WTC11 (cell line): Measurements from ENCODE around the gene SAMD9L. TPM values are rescaled to one million over a fixed set of nuclear protein-coding genes. Genes with fewer than 3 reads are reported as not detected.

Experiments used
- ATAC-seq: fragments of 200-7000 bp; cut with Tn5 transposase; 2 replicates; pipeline ENCODE4 v1.10.0; 2021; ENCODE audit warnings: mild to moderate bottlenecking, moderate library complexity
- CTCF ChIA-PET: fragments of 300-600 bp; sonication (Branson Sonifier 250); formaldehyde crosslinking; loops from one replicate; lab custom pipeline; 2021; ENCODE audit warnings: antibody characterized with exemption; lab: Charles Lee
- POLR2A ChIA-PET: fragments of 350-600 bp; sonication (Branson Sonifier 250); formaldehyde crosslinking; loops from one replicate; lab custom pipeline; 2021; ENCODE audit warnings: antibody characterized with exemption; lab: Charles Lee
- DNase-seq: peaks from one replicate; pipeline ENCODE4 v3.0.0; 2021; ENCODE audit warnings: low spot score
- H3K27ac Mint-ChIP-seq: 2 replicates; pipeline ENCODE4 v1.8.0; 2021; ENCODE audit warnings: mixed read lengths
- H3K27me3 Mint-ChIP-seq: 2 replicates; pipeline ENCODE4 v1.8.0; 2021; ENCODE audit warnings: low read depth, mild to moderate bottlenecking, moderate library complexity, mixed read lengths
- H3K36me3 Mint-ChIP-seq: 2 replicates; pipeline ENCODE4 v1.8.0; 2021; ENCODE audit warnings: mixed read lengths
- H3K4me1 Mint-ChIP-seq: 2 replicates; pipeline ENCODE4 v1.8.0; 2022; ENCODE audit warnings: mixed read lengths
- H3K4me3 Mint-ChIP-seq: 2 replicates; pipeline ENCODE4 v1.8.0; 2021; ENCODE audit warnings: mild to moderate bottlenecking, moderate library complexity, mixed read lengths
- H3K9me3 Mint-ChIP-seq: 2 replicates; pipeline ENCODE4 v1.8.0; 2021; ENCODE audit warnings: mixed read lengths
- CBFB ChIP-seq: sonication (generic); formaldehyde crosslinking; IDR thresholded peaks from 2 replicates; pipeline ENCODE4 v1.8.1; 2022; ENCODE audit warnings: mild to moderate bottlenecking, low read depth, missing genetic modification reagents
- FOXJ3 ChIP-seq: sonication (generic); formaldehyde crosslinking; IDR thresholded peaks from 2 replicates; pipeline ENCODE4 v1.9.0; 2021; ENCODE audit warnings: missing genetic modification reagents, mild to moderate bottlenecking, borderline replicate concordance
- MYBL2 ChIP-seq: sonication (generic); formaldehyde crosslinking; IDR thresholded peaks from 2 replicates; pipeline ENCODE4 v1.8.1; 2023; ENCODE audit warnings: mild to moderate bottlenecking, moderate library complexity, missing genetic modification reagents
- NFATC4 ChIP-seq: fragments of 250-450 bp; sonication (Bioruptor Pico); IDR thresholded peaks from 2 replicates; pipeline ENCODE4 v1.9.0; 2021; ENCODE audit warnings: mild to moderate bottlenecking
- NFYB ChIP-seq: sonication (generic); formaldehyde crosslinking; conservative IDR thresholded peaks from 2 replicates; pipeline ENCODE4 v1.8.0; 2022; ENCODE audit warnings: low read depth, missing genetic modification reagents
- OVOL2 ChIP-seq: fragments of 250-450 bp; sonication (Bioruptor Pico); IDR thresholded peaks from 2 replicates; pipeline ENCODE4 v1.9.0; 2021; ENCODE audit warnings: mild to moderate bottlenecking, borderline replicate concordance
- PRRX2 ChIP-seq: fragments of 250-450 bp; sonication (Bioruptor Pico); IDR thresholded peaks from 2 replicates; pipeline ENCODE4 v1.8.0; 2021; ENCODE audit warnings: mild to moderate bottlenecking
- ZNF138 ChIP-seq: sonication (generic); formaldehyde crosslinking; conservative IDR thresholded peaks from 2 replicates; pipeline ENCODE4 v1.8.1; 2022; ENCODE audit warnings: mild to moderate bottlenecking, moderate library complexity, missing genetic modification reagents
- ZNF219 ChIP-seq: sonication (generic); formaldehyde crosslinking; IDR thresholded peaks from 2 replicates; pipeline ENCODE4 v1.8.0; 2023; ENCODE audit warnings: missing genetic modification reagents, mild to moderate bottlenecking, borderline replicate concordance
- ZNF423 ChIP-seq: fragments of 250-450 bp; sonication (Bioruptor Pico); IDR thresholded peaks from 2 replicates; pipeline ENCODE4 v2.1.2; 2022; ENCODE audit warnings: mild to moderate bottlenecking, moderate library complexity
- total RNA-seq: library from RNA; stranded (reverse); gene quantifications from 3 replicates; pipeline ENCODE4 v1.2.3, GENCODE V29; 2021
- TF ChIP-seq, protein P1 (sequence below): sonication (generic); formaldehyde crosslinking; IDR thresholded peaks from 2 replicates; pipeline ENCODE4 v1.8.1; 2022; ENCODE audit warnings: missing genetic modification reagents, borderline replicate concordance
- TF ChIP-seq, protein P2 (sequence below): sonication (generic); formaldehyde crosslinking; IDR thresholded peaks from 2 replicates; pipeline ENCODE4 v1.8.0; 2023; ENCODE audit warnings: missing genetic modification reagents, mild to moderate bottlenecking, borderline replicate concordance
- TF ChIP-seq, protein P3 (sequence below): sonication (generic); formaldehyde crosslinking; IDR thresholded peaks from 2 replicates; pipeline ENCODE4 v1.8.1; 2023; ENCODE audit warnings: mild to moderate bottlenecking, missing genetic modification reagents, moderate library complexity
- TF ChIP-seq, protein P4 (sequence below): sonication (generic); formaldehyde crosslinking; IDR thresholded peaks from 2 replicates; pipeline ENCODE4 v1.8.0; 2022; ENCODE audit warnings: missing genetic modification reagents
- TF ChIP-seq, protein P5 (sequence below): fragments of 250-450 bp; sonication (Bioruptor Pico); IDR thresholded peaks from 2 replicates; pipeline ENCODE4 v1.9.0; 2021; ENCODE audit warnings: mild to moderate bottlenecking

Gene SAMD9L
- total RNA-seq, 1 experiment from 2014 or later: 0.15 TPM

DNA sequence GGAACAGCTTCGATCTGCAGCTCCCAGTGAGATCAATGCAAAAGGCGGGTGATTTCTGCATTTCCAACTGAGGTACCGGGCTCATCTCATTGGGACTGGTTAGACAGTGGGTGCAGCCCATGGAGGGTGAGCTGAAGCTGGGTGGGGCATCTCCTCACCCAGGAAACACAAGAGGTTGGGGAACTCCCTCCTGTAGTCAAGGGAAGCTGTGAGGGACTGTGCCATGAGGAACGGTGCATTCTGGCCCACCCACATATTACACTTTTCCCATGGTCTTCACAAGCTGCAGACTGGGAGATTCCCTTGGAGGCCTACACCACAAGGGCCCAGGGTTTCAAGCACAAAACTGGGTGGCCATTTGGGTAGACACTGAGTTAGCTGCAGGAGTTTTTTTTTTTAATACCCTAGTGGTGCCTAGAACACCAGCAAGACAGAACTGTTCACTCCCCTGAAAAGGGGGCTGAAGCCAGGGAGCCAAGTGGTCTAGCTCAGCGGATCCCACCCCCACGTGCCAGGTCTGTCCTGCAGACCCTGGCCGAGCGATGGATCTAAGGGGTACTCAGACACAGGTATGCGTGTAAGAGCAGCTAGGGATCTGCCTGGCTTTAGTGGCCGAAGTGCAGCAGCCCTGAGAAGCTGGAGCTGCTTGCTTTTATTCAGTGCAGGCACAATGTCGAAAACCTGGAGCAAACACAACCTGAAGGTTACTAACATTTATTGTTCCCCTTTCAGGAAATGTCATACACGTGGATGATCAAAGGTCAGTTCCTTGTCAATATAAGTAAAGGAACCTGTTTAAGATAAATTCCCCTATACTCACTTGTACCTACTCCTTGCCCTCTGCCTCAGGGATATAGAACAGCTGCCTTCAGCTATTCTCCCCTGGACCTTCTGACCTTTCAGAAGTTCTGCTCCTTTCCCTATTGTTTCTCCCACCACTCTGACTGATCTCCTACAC is 27.3 kb downstream of the SAMD9L start:
- ChIA-PET CTCF (no interaction called here), POLR2A (no interaction called here)
- Mint-ChIP-seq H3K4me3 (no peak overlapping the region), H3K27me3 (peaks cover 9% of the 10 kb centered on the region), H3K27ac (no peak overlapping the region), H3K4me1 (peaks cover 7% of the 10 kb centered on the region; the same call in 1 of the 2 replicates), H3K36me3 (no peaks in the 10 kb centered on the region; the same call in 1 of the 2 replicates), H3K9me3 (peaks cover 42% of the 10 kb centered on the region)
- DNase-seq (no peak), ATAC-seq (no peak)
- TF ChIP-seq, protein P1, sequence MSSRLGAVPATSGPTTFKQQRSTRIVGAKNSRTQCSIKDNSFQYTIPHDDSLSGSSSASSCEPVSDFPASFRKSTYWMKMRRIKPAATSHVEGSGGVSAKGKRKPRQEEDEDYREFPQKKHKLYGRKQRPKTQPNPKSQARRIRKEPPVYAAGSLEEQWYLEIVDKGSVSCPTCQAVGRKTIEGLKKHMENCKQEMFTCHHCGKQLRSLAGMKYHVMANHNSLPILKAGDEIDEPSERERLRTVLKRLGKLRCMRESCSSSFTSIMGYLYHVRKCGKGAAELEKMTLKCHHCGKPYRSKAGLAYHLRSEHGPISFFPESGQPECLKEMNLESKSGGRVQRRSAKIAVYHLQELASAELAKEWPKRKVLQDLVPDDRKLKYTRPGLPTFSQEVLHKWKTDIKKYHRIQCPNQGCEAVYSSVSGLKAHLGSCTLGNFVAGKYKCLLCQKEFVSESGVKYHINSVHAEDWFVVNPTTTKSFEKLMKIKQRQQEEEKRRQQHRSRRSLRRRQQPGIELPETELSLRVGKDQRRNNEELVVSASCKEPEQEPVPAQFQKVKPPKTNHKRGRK (CRISPR knock-in tag): no peak
- TF ChIP-seq ZNF219 (CRISPR knock-in tag): no peak
- no peak for TF ChIP-seq CBFB (CRISPR knock-in tag)
- TF ChIP-seq ZNF138 (CRISPR knock-in tag): no peak
- TF ChIP-seq OVOL2 (CRISPR knock-in tag): no peak
- TF ChIP-seq, protein P2, sequence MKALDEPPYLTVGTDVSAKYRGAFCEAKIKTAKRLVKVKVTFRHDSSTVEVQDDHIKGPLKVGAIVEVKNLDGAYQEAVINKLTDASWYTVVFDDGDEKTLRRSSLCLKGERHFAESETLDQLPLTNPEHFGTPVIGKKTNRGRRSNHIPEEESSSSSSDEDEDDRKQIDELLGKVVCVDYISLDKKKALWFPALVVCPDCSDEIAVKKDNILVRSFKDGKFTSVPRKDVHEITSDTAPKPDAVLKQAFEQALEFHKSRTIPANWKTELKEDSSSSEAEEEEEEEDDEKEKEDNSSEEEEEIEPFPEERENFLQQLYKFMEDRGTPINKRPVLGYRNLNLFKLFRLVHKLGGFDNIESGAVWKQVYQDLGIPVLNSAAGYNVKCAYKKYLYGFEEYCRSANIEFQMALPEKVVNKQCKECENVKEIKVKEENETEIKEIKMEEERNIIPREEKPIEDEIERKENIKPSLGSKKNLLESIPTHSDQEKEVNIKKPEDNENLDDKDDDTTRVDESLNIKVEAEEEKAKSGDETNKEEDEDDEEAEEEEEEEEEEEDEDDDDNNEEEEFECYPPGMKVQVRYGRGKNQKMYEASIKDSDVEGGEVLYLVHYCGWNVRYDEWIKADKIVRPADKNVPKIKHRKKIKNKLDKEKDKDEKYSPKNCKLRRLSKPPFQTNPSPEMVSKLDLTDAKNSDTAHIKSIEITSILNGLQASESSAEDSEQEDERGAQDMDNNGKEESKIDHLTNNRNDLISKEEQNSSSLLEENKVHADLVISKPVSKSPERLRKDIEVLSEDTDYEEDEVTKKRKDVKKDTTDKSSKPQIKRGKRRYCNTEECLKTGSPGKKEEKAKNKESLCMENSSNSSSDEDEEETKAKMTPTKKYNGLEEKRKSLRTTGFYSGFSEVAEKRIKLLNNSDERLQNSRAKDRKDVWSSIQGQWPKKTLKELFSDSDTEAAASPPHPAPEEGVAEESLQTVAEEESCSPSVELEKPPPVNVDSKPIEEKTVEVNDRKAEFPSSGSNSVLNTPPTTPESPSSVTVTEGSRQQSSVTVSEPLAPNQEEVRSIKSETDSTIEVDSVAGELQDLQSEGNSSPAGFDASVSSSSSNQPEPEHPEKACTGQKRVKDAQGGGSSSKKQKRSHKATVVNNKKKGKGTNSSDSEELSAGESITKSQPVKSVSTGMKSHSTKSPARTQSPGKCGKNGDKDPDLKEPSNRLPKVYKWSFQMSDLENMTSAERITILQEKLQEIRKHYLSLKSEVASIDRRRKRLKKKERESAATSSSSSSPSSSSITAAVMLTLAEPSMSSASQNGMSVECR (CRISPR knock-in tag): no peak
- TF ChIP-seq, protein P3, sequence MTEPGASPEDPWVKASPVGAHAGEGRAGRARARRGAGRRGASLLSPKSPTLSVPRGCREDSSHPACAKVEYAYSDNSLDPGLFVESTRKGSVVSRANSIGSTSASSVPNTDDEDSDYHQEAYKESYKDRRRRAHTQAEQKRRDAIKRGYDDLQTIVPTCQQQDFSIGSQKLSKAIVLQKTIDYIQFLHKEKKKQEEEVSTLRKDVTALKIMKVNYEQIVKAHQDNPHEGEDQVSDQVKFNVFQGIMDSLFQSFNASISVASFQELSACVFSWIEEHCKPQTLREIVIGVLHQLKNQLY (CRISPR knock-in tag): no peak
- no peak for TF ChIP-seq MYBL2
- no peak for TF ChIP-seq NFYB
- TF ChIP-seq FOXJ3 (CRISPR knock-in tag): no peak
- TF ChIP-seq, protein P4, sequence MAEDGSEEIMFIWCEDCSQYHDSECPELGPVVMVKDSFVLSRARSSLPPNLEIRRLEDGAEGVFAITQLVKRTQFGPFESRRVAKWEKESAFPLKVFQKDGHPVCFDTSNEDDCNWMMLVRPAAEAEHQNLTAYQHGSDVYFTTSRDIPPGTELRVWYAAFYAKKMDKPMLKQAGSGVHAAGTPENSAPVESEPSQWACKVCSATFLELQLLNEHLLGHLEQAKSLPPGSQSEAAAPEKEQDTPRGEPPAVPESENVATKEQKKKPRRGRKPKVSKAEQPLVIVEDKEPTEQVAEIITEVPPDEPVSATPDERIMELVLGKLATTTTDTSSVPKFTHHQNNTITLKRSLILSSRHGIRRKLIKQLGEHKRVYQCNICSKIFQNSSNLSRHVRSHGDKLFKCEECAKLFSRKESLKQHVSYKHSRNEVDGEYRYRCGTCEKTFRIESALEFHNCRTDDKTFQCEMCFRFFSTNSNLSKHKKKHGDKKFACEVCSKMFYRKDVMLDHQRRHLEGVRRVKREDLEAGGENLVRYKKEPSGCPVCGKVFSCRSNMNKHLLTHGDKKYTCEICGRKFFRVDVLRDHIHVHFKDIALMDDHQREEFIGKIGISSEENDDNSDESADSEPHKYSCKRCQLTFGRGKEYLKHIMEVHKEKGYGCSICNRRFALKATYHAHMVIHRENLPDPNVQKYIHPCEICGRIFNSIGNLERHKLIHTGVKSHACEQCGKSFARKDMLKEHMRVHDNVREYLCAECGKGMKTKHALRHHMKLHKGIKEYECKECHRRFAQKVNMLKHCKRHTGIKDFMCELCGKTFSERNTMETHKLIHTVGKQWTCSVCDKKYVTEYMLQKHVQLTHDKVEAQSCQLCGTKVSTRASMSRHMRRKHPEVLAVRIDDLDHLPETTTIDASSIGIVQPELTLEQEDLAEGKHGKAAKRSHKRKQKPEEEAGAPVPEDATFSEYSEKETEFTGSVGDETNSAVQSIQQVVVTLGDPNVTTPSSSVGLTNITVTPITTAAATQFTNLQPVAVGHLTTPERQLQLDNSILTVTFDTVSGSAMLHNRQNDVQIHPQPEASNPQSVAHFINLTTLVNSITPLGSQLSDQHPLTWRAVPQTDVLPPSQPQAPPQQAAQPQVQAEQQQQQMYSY (CRISPR knock-in tag): no peak
- TF ChIP-seq, protein P5, sequence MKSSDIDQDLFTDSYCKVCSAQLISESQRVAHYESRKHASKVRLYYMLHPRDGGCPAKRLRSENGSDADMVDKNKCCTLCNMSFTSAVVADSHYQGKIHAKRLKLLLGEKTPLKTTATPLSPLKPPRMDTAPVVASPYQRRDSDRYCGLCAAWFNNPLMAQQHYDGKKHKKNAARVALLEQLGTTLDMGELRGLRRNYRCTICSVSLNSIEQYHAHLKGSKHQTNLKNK: no peak
- no peak for TF ChIP-seq NFATC4 (CRISPR knock-in tag)
- no peak for TF ChIP-seq ZNF423 (CRISPR knock-in tag)
- no peak for TF ChIP-seq PRRX2 (CRISPR knock-in tag)
